PC-9 (cell line): ENCODE data around the gene NTF3. TPM values are rescaled to one million over a fixed set of nuclear protein-coding genes. Genes with fewer than 3 reads are reported as not detected.
A peak's percentile ranks its signal among the peaks of the same experiment; 100 is the strongest.

Experiments used
- BruUV-seq: library from RNA; stranded (reverse); fragments of 400-500 nt; replicated peaks from 2 replicates; lab custom pipeline; 2021; lab: Mats Ljungman, UMichigan
- CTCF ChIA-PET: fragments of 300-600 bp; sonication (Branson Sonifier 250); formaldehyde crosslinking; loops from one replicate; lab custom pipeline; 2022; ENCODE audit warnings: antibody characterized with exemption; lab: Charles Lee
- POLR2A ChIA-PET: fragments of 300-600 bp; sonication (Branson Sonifier 250); formaldehyde crosslinking; loops from one replicate; lab custom pipeline; 2022; ENCODE audit warnings: antibody characterized with exemption; ENCODE audit not compliant: unreplicated experiment; lab: Charles Lee
- DNase-seq, 2 experiments: peaks; one replicate each; pipeline versions ENCODE4 v3.0.0 to v3.0.0-alpha.2; 2015 to 2022; ENCODE audit warnings: mixed read lengths in 1 of 2
- H2AFZ ChIP-seq: fragments of 200-600 bp; sonication (generic); 2 replicates; pipeline ENCODE4 v1.8.1; 2017; ENCODE audit warnings: antibody characterized with exemption
- H3F3A ChIP-seq: fragments of 200-600 bp; sonication (generic); 2 replicates; pipeline ENCODE4 v1.8.1; 2017; ENCODE audit warnings: antibody characterized with exemption, mild to moderate bottlenecking, low read depth; ENCODE audit not compliant: insufficient read depth
- H3K27ac ChIP-seq: fragments of 200-600 bp; sonication (generic); 2 replicates; pipeline ENCODE4 v1.6.1; 2016; ENCODE audit warnings: mixed run types
- H3K27me3 ChIP-seq: fragments of 200-600 bp; sonication (generic); 2 replicates; pipeline ENCODE4 v1.6.1; 2016; ENCODE audit warnings: low read depth, mixed run types; ENCODE audit not compliant: insufficient read depth
- H3K36me3 ChIP-seq: fragments of 200-600 bp; sonication (generic); 2 replicates; pipeline ENCODE4 v1.6.1; 2016; ENCODE audit warnings: low read depth, mixed run types
- H3K4me1 ChIP-seq: fragments of 200-600 bp; sonication (generic); replicated peaks from 2 replicates; pipeline ENCODE4 v1.6.1; 2016; ENCODE audit warnings: mixed run types; ENCODE audit not compliant: insufficient read depth
- H3K4me2 ChIP-seq: fragments of 200-600 bp; sonication (generic); 2 replicates; pipeline ENCODE4 v1.6.1; 2017; ENCODE audit warnings: mixed run types
- H3K4me3 ChIP-seq: fragments of 200-600 bp; sonication (generic); 2 replicates; pipeline ENCODE4 v1.6.1; 2016; ENCODE audit warnings: mixed run types
- H3K79me2 ChIP-seq: fragments of 200-600 bp; sonication (generic); 2 replicates; pipeline ENCODE4 v1.6.1; 2017; ENCODE audit warnings: low read depth, mixed run types
- H3K9me2 ChIP-seq: fragments of 200-600 bp; sonication (generic); 2 replicates; pipeline ENCODE4 v1.8.1; 2017; ENCODE audit warnings: mild to moderate bottlenecking; ENCODE audit not compliant: insufficient read depth
- H3K9me3 ChIP-seq: fragments of 200-600 bp; sonication (generic); 2 replicates; pipeline ENCODE4 v1.8.1; 2016; ENCODE audit warnings: low read depth; ENCODE audit not compliant: insufficient read depth
- H4K20me1 ChIP-seq: fragments of 200-600 bp; sonication (generic); 2 replicates; pipeline ENCODE4 v1.8.1; 2017; ENCODE audit not compliant: insufficient read depth
- CTCF ChIP-seq: fragments of 200-600 bp; sonication (generic); conservative IDR thresholded peaks from 2 replicates; pipeline ENCODE4 v1.6.1; 2017; ENCODE audit warnings: mixed run types, antibody characterized with exemption, mild to moderate bottlenecking, moderate library complexity
- EZH2 ChIP-seq: fragments of 200-600 bp; sonication (generic); IDR thresholded peaks from 2 replicates; pipeline ENCODE4 v1.8.0; 2017; ENCODE audit warnings: antibody characterized with exemption, low read depth
- intact Hi-C: fragments of 100-400 bp; cut with micrococcal nuclease; formaldehyde crosslinking; loops from one replicate; pipeline ENCODE4 v1.10.0; 2022; ENCODE audit not compliant: unreplicated experiment
- total RNA-seq: library from RNA; stranded (reverse); gene quantifications from 2 replicates; pipeline ENCODE4 v1.2.3, GENCODE V29; 2021

Gene NTF3
- total RNA-seq, 1 experiment from 2014 or later = not detected

GRCh38 chr12:5510251-5510805, 78.4 kb downstream of the NTF3 start:
- no peak overlapping the region for H3K4me2 ChIP-seq
- no peak overlapping the region for H2AFZ ChIP-seq
- peaks cover 82% of the 10 kb centered on the region for H3K27me3 ChIP-seq
- H3K9me2 ChIP-seq = no peaks in the 10 kb centered on the region
- TF ChIP-seq EZH2 (no peak), CTCF (no peak)
- ChIA-PET CTCF (interaction anchor here (0.6 kb wide), 1 partner anchor 486 kb away, joined by 23 read pairs; no protein-coding TSS in a partner anchor), POLR2A (no interaction called here)
- no peaks in the 10 kb centered on the region for H3K79me2 ChIP-seq
- no peaks in the 10 kb centered on the region for H3K4me1 ChIP-seq
- no peak for DNase-seq
- no peaks in the 10 kb centered on the region for H3F3A ChIP-seq
- no peaks in the 10 kb centered on the region for H3K9me3 ChIP-seq
- H3K27ac ChIP-seq = no peak overlapping the region
- H3K4me3 ChIP-seq = no peak overlapping the region
- BruUV-seq = no TSS peak
- no peaks in the 10 kb centered on the region for H4K20me1 ChIP-seq
- no peaks in the 10 kb centered on the region for H3K36me3 ChIP-seq
- intact Hi-C loops = no loop called here

- ChIA-PET CTCF (no interaction called here), POLR2A (no interaction called here)
- intact Hi-C loops = no loop called here
Measured at GRCh38 chr12:5511256-5511643, 79.3 kb downstream of the NTF3 start.

GRCh38 chr12:5511644-5512600, 80.0 kb downstream of the NTF3 start:
- Histone ChIP-seq H3K27me3 (peaks cover 93% of the 10 kb centered on the region), H3K4me2 (no peak overlapping the region), H3K4me1 (no peaks in the 10 kb centered on the region), H3K4me3 (no peak overlapping the region), H2AFZ (no peak overlapping the region), H3F3A (no peaks in the 10 kb centered on the region), H3K36me3 (no peaks in the 10 kb centered on the region), H4K20me1 (no peaks in the 10 kb centered on the region), H3K27ac (no peak overlapping the region), H3K9me2 (no peaks in the 10 kb centered on the region), H3K79me2 (no peaks in the 10 kb centered on the region), H3K9me3 (no peaks in the 10 kb centered on the region)
- ChIA-PET CTCF (no interaction called here), POLR2A (no interaction called here)
- intact Hi-C loops = no loop called here
- peak; percentile 47; the same call in 1 of the 2 replicates for TF ChIP-seq CTCF
- no peak for TF ChIP-seq EZH2
- no TSS peak for BruUV-seq
- no peak for DNase-seq

More at GRCh38 chr12:5511256-5511643, 79.3 kb downstream of the NTF3 start:
- no peaks in the 10 kb centered on the region for H3K79me2 ChIP-seq
- no peaks in the 10 kb centered on the region for H4K20me1 ChIP-seq
- H3K4me2 ChIP-seq = no peak overlapping the region
- no TSS peak for BruUV-seq
- TF ChIP-seq EZH2 (no peak), CTCF (no peak)
- no peak for DNase-seq
- no peak overlapping the region for H3K27ac ChIP-seq
- no peaks in the 10 kb centered on the region for H3K36me3 ChIP-seq
- H3K4me1 ChIP-seq = no peaks in the 10 kb centered on the region
- no peak overlapping the region for H3K4me3 ChIP-seq
- no peaks in the 10 kb centered on the region for H3K9me3 ChIP-seq
- peaks cover 89% of the 10 kb centered on the region for H3K27me3 ChIP-seq
- no peak overlapping the region for H2AFZ ChIP-seq
- H3F3A ChIP-seq = no peaks in the 10 kb centered on the region
- H3K9me2 ChIP-seq = no peaks in the 10 kb centered on the region
